Tibial artery (tissue), 4 donors: ENCODE results near the gene GTF2B.

ENCODE experiments used
- DNase-seq, 2 donors: peaks; one replicate each; pipeline ENCODE4 v3.0.0-alpha.2; 2019
- H3K27ac ChIP-seq, 2 donors: fragments of 200-600 bp; sonication (generic) in 1 of 2; 1 replicate in 1 of 2; 2 replicates in 1 of 2; pipeline ENCODE4 v1.5.1; 2018 to 2019; ENCODE audit warnings: mild to moderate bottlenecking in 1 of 2
- H3K27me3 ChIP-seq, 2 donors: fragments of 200-600 bp; sonication (generic) in 1 of 2; one replicate each; pipeline versions ENCODE4 v1.5.1 to v1.6.0; 2016 to 2019
- H3K36me3 ChIP-seq, 3 donors: fragments of 200-600 bp; sonication (generic) in 2 of 3; one replicate each; pipeline ENCODE4 v1.5.1; 2016 to 2019; ENCODE audit warnings: mild to moderate bottlenecking in 2 of 3
- H3K4me1 ChIP-seq, 4 donors: fragments of 200-600 bp; sonication (generic) in 2 of 4; 1 replicate in 3 of 4; 2 replicates in 1 of 4; pipeline ENCODE4 v1.5.1; 2016 to 2019
- H3K4me3 ChIP-seq, 2 donors: fragments of 200-600 bp; sonication (generic) in 1 of 2; 1 replicate in 1 of 2; 2 replicates in 1 of 2; pipeline ENCODE4 v1.5.1; 2018 to 2019; ENCODE audit warnings: mild to moderate bottlenecking in 2 of 2
- H3K9me3 ChIP-seq, 3 donors: fragments of 200-600 bp; sonication (generic) in 1 of 3; one replicate each; pipeline ENCODE4 v1.5.1; 2016 to 2019
- intact Hi-C: fragments of 100-400 bp; cut with DNase I; formaldehyde crosslinking; loops from one replicate; pipeline ENCODE4 v1.15.0; 2023; ENCODE audit warnings: low total_unique reads
- TF ChIP-seq, protein P1 (sequence below), 2 experiments: fragments of 200-600 bp in 1 of 2; fragments of 450-650 bp in 1 of 2; IDR thresholded peaks; one replicate each; pipeline ENCODE4 v1.5.1; 2017 to 2019; ENCODE audit warnings: antibody characterized with exemption in 2 of 2, mild to moderate bottlenecking in 1 of 2, moderate library complexity in 1 of 2

Gene GTF2B

DNA sequence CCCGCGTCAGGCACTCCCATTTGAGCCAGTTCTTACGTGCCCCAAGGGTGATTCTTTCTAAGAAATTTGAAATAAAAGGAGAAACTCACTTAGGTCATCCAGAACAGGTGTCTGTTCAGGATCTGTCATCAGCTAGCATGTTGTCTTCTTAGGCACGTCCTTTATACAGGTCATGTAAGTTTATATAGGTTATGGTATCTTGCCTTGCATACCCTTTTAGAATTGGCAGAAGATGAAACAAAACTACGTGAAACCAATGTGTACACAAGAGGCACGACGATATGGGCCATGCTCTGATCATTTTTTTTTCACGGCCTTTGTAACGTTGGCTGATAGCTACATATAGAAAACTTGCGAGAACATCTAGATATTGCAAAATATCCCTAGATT, 579 bp upstream of the GTF2B start:
- H3K27ac ChIP-seq, result peak overlapping the region; percentile 94 to 95
- H3K4me3 ChIP-seq, result peak overlapping the region; percentile 76 to 81
- H3K36me3 ChIP-seq, result peaks cover under 1 to 4% (median 2%) of the 10 kb centered on the region in 3 donors
- peaks cover 0 to 33% (median 20%) of the 10 kb centered on the region in 4 donors for H3K4me1 ChIP-seq
- no peaks in the 10 kb centered on the region for H3K9me3 ChIP-seq
- no peaks in the 10 kb centered on the region for H3K27me3 ChIP-seq
- DNase-seq, result no peak
- TF ChIP-seq, protein P1, sequence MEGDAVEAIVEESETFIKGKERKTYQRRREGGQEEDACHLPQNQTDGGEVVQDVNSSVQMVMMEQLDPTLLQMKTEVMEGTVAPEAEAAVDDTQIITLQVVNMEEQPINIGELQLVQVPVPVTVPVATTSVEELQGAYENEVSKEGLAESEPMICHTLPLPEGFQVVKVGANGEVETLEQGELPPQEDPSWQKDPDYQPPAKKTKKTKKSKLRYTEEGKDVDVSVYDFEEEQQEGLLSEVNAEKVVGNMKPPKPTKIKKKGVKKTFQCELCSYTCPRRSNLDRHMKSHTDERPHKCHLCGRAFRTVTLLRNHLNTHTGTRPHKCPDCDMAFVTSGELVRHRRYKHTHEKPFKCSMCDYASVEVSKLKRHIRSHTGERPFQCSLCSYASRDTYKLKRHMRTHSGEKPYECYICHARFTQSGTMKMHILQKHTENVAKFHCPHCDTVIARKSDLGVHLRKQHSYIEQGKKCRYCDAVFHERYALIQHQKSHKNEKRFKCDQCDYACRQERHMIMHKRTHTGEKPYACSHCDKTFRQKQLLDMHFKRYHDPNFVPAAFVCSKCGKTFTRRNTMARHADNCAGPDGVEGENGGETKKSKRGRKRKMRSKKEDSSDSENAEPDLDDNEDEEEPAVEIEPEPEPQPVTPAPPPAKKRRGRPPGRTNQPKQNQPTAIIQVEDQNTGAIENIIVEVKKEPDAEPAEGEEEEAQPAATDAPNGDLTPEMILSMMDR (IDR thresholded peaks at IDR 0.05), result no peak
- intact Hi-C loops, result no loop called here

DNA sequence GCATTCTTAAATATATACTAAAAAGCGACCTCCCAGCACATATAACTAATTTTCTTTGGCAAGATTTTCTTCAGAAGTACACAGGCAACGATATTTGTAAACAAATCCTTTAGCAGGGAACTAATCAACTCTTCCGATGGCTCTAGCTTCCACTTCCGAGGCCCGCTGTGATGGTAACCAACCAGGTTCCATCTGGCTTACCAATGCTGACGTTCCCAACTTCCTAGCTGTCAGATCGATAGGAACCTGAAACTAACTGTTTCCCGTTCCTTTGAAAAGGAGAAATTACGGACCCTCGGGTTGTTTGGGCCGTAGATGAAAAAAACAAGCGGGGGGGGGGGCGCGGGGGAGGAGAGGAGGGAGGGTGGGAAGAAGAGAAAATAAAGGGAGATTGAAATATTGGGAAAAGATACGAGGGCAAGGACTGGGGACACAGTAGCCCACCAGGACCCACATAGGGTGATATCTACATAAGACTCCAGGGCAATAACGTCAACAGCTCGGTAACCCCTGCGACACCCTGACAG, 513 bp downstream of the GTF2B start:
- Histone ChIP-seq H3K27me3 (no peaks in the 10 kb centered on the region), H3K9me3 (no peaks in the 10 kb centered on the region), H3K4me3 (peak overlapping the region; percentile 76 to 81), H3K4me1 (peaks cover 0 to 33% (median 20%) of the 10 kb centered on the region in 4 donors), H3K27ac (peak overlapping the region; percentile 94 to 95), H3K36me3 (peaks cover 11 to 14% (median 11%) of the 10 kb centered on the region in 3 donors)
- no peak for DNase-seq
- TF ChIP-seq, protein P1 (IDR thresholded peaks at IDR 0.05), result no peak
- intact Hi-C loops, result no loop called here

DNA sequence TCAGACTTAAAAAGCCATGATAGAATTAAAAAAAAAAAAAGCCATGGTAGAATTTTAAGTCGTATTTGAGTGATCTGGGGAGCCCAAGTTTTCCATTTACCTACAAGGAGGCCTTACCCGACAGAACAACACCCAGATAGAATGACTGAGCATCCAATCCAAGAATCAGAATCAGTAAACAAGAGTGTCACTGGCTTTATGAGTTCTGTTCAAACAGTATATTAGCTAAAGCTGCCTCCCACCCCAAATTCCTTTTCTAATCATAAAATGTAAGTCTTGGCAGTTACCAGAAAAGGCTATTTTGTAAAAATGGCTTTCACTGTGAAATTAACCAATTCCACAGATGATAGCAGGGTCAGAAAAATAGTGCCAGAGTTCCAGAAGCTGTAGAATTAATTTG, 1.2 kb downstream of the GTF2B start:
- H3K9me3 ChIP-seq, result no peaks in the 10 kb centered on the region
- H3K4me1 ChIP-seq, result peaks cover 0 to 33% (median 20%) of the 10 kb centered on the region in 4 donors
- intact Hi-C loops, result no loop called here
- H3K4me3 ChIP-seq, result peak overlapping the region; percentile 76 to 81
- no peaks in the 10 kb centered on the region for H3K27me3 ChIP-seq
- DNase-seq, result no peak
- H3K36me3 ChIP-seq, result peaks cover 17 to 22% (median 19%) of the 10 kb centered on the region in 3 donors
- TF ChIP-seq, protein P1 (IDR thresholded peaks at IDR 0.05), result no peak
- H3K27ac ChIP-seq, result peak overlapping the region in 1 of 2 donors; percentile 94

DNA sequence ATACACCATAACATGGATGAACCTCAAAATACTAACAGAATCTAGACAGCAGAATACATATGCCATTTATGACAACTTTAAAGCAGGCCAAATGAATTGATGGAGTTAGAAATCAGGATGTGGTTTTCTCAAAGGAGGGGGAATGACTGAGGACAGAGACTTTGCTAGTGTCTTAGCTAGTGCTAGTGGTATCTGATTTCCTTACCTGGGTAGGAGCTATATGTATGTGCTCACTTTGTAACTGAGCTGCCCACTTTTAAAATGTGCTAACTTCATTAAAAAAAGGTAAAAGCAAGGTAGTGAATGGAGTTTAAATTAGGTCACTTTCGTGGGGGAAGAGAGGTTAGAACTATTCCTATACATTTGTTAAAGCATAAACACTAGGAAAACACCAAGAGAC, 2.6 kb downstream of the GTF2B start:
- DNase-seq, result no peak
- no peak overlapping the region for H3K4me3 ChIP-seq
- intact Hi-C loops, result no loop called here

DNA sequence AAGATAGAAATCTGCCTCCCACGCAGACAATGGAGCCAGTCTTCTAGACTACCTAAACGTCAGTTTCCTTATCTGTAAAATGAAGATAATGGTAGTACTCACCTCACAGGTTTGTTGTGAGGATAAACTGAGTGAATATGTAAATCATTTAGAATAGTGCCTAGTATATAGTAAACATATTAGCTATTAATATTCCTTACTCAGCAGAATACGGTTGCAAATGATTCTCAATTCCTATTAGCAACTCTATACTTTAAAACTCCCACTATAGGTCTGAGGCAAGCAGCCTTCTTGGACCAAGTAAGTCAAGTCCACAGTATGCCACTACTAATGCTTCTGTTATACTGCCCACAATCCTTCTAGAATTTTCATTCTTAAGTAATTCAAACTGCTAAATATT, 5.4 kb downstream of the GTF2B start:
- peaks cover 0 to 44% (median 18%) of the 10 kb centered on the region in 4 donors for H3K4me1 ChIP-seq
- peaks cover 31 to 44% (median 32%) of the 10 kb centered on the region in 3 donors for H3K36me3 ChIP-seq
- no peak overlapping the region for H3K27ac ChIP-seq
- no peaks in the 10 kb centered on the region for H3K9me3 ChIP-seq
- no peak for DNase-seq
- no peak overlapping the region for H3K4me3 ChIP-seq
- TF ChIP-seq, protein P1 (IDR thresholded peaks at IDR 0.05), result no peak
- intact Hi-C loops, result no loop called here
- no peaks in the 10 kb centered on the region for H3K27me3 ChIP-seq

More for the DNA sequence above, 2.6 kb downstream of the GTF2B start:
- peaks cover 28 to 35% (median 31%) of the 10 kb centered on the region in 3 donors for H3K36me3 ChIP-seq
- H3K4me1 ChIP-seq, result peaks cover 0 to 34% (median 20%) of the 10 kb centered on the region in 4 donors
- H3K27me3 ChIP-seq, result no peaks in the 10 kb centered on the region
- TF ChIP-seq, protein P1 (IDR thresholded peaks at IDR 0.05), result no peak
- no peak overlapping the region for H3K27ac ChIP-seq
- H3K9me3 ChIP-seq, result no peaks in the 10 kb centered on the region
